Measurements from ENCODE around the gene SLC66A3. TPM values are rescaled to one million over a fixed set of nuclear protein-coding genes. Genes with fewer than 3 reads are reported as not detected.

Gene SLC66A3
- total RNA-seq, 4 donors from 2014 or later = 55.2 to 114 (median 90.2) TPM

DNA sequence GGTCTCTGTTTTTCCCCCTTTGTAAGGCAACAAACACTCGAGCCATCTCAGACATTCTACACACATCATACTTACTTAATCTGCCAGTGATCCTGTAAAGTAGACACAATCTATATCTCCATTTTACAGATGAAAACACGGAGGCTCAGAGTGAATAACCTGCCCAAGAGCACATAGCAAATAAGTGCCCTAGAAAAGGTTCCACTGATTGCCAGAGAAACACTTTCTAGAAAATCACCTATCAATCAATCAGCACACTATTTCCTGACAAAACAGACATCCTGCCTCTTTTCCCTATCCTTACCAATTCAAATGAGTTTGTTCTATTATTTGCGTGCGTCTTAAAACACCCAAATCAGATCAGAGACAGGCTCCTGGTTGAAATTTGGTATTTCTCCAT is 23.9 kb downstream of the SLC66A3 start:
- TF ChIP-seq, protein P1, sequence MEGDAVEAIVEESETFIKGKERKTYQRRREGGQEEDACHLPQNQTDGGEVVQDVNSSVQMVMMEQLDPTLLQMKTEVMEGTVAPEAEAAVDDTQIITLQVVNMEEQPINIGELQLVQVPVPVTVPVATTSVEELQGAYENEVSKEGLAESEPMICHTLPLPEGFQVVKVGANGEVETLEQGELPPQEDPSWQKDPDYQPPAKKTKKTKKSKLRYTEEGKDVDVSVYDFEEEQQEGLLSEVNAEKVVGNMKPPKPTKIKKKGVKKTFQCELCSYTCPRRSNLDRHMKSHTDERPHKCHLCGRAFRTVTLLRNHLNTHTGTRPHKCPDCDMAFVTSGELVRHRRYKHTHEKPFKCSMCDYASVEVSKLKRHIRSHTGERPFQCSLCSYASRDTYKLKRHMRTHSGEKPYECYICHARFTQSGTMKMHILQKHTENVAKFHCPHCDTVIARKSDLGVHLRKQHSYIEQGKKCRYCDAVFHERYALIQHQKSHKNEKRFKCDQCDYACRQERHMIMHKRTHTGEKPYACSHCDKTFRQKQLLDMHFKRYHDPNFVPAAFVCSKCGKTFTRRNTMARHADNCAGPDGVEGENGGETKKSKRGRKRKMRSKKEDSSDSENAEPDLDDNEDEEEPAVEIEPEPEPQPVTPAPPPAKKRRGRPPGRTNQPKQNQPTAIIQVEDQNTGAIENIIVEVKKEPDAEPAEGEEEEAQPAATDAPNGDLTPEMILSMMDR (IDR thresholded peaks at IDR 0.05; ENCODE audit: low read depth) = no peak

DNA sequence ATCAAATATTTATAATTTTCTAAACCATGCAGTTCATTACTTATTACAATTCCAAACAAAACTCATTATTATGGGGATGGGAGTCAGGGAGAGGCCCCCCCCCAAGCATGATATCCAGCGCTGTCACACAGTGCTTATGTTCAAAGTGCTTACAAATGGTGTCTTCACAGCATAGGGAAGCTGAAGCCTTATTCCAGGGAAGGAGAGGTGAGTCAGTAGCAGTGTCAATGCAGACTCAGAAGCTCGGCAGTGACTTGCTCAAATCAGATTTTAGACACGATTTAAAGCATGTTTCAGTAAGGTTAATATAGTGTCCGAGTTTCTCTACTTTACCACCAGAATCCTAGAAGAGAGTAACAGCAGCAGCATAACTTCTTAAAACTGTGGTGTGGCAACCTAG is 24.6 kb downstream of the SLC66A3 start:
- TF ChIP-seq, protein P1 (IDR thresholded peaks at IDR 0.05; ENCODE audit: low read depth) = no peak

DNA sequence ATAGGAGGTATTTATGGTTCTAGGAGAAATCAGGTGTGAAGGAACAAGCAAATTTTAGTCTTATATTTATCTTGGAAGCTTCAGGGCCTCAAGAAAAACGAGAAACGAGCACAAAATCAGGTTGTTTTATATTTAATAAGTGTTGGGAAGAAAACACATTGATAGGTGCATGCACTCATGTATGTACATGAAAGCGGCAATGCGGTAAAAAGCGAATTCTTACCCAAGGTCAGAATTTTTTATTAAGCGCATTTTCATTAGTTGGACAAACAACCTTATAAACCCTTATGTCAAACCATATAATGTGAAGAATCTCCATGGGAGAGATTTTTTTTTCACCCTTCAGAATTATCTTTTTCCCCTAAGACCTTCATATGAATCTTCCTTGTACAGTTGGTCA is 25.4 kb downstream of the SLC66A3 start:
- TF ChIP-seq, protein P1 (IDR thresholded peaks at IDR 0.05; ENCODE audit: low read depth) = no peak

DNA sequence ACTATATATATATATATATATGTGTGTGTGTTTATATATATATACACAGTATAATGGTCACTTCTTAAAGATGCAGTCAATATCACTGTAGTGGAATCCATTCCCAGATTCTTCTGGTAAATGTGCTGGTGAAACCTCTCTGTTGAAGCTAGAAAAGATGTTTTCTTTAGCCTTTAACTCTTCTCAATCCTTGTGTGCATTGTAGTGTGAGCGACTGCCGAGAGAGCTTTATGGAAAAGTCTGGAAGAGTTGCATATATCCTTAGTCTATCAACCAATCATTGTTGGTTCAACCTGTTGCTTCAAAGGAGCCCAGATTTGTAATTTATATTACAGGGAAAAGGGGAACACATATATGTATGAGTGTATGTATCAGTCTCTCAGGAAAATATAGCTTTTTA is 27.7 kb downstream of the SLC66A3 start:
- TF ChIP-seq, protein P1 (IDR thresholded peaks at IDR 0.05; ENCODE audit: low read depth) = no peak

DNA sequence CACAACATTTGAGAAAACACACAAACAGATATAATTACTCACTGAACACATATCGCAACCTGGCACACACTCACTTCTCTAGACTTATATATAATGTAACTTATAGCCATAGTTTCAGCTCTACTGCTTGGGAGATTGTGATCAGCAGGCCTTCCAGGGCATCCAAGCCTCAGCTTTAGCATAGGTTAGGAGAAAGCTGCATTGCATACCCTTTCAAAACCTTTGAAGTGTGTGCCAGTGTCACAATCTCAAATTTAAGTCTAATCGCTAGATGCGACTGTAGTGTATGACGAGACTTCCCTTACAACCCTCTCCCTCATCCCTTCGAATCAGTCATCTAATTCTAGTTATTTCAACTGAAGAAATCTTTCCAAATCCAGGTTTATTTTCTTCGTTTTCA is 30.9 kb downstream of the SLC66A3 start:
- TF ChIP-seq, protein P1 (IDR thresholded peaks at IDR 0.05; ENCODE audit: low read depth) = no peak

DNA sequence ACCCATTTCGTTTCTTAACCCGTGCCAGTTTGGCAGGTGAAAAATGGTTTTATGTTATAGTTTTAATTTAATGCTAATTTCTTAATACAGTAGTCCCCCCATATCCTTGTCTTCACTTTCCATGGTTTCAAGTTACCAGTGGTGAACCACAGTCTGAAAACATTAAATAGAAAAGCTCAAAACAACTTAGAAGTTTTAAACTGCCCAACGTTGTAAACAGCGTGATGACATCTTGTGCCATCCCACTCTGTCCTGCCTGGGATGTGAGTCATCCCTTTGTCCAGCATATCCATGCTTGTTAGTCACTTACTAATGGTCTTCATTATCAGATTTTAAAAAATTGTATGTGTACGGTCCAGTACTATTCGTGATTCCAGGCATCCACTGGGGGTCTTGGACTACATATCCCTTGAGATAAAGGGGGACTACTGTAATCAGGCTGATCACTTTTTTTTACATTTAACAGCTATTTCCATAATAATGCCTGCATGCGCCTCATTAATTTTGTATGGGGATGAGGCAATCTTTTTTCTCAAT is 31.9 kb downstream of the SLC66A3 start:
- TF ChIP-seq, protein P1 (IDR thresholded peaks at IDR 0.05; ENCODE audit: low read depth) = no peak

DNA sequence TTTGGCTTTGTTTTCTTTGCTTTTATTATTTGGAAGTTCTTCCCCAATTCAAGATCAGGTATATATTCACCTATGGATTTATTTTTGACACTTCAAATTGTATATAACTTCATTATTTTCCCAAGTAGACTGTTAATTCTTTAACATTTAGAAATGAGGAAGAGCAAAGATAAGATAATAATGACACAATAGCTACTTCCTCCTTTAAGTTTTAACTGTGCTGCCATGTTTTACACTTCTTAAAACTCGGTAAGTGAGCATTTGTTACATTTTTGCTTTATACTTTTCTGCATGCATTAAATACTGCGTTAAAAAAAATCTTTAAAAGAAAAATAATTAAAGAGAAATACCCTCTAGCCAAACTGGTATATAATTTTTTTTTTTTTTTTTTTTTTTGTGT is 32.5 kb downstream of the SLC66A3 start:
- TF ChIP-seq, protein P1 (IDR thresholded peaks at IDR 0.05; ENCODE audit: low read depth) = no peak
